ENCODE results near the gene ZNF598. TPM values are rescaled to one million over a fixed set of nuclear protein-coding genes. Genes with fewer than 3 reads are reported as not detected.

ZNF598 gene
- polyA plus RNA-seq, 2 of the 4 experiments (the other 2 are of a cell fraction), result 17.7 to 33.8 TPM

- TF ChIP-seq, protein P1, sequence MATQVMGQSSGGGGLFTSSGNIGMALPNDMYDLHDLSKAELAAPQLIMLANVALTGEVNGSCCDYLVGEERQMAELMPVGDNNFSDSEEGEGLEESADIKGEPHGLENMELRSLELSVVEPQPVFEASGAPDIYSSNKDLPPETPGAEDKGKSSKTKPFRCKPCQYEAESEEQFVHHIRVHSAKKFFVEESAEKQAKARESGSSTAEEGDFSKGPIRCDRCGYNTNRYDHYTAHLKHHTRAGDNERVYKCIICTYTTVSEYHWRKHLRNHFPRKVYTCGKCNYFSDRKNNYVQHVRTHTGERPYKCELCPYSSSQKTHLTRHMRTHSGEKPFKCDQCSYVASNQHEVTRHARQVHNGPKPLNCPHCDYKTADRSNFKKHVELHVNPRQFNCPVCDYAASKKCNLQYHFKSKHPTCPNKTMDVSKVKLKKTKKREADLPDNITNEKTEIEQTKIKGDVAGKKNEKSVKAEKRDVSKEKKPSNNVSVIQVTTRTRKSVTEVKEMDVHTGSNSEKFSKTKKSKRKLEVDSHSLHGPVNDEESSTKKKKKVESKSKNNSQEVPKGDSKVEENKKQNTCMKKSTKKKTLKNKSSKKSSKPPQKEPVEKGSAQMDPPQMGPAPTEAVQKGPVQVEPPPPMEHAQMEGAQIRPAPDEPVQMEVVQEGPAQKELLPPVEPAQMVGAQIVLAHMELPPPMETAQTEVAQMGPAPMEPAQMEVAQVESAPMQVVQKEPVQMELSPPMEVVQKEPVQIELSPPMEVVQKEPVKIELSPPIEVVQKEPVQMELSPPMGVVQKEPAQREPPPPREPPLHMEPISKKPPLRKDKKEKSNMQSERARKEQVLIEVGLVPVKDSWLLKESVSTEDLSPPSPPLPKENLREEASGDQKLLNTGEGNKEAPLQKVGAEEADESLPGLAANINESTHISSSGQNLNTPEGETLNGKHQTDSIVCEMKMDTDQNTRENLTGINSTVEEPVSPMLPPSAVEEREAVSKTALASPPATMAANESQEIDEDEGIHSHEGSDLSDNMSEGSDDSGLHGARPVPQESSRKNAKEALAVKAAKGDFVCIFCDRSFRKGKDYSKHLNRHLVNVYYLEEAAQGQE (IDR thresholded peaks at IDR 0.05), result no peak
- TF ChIP-seq MAX (IDR thresholded peaks at IDR 0.05), result peak; percentile 77
- TF ChIP-seq PBX3 (IDR thresholded peaks at IDR 0.05), result no peak
- no peak for TF ChIP-seq RCOR1 (IDR thresholded peaks at IDR 0.05; ENCODE audit: low read depth, low read length)
- TF ChIP-seq SREBF2 (IDR thresholded peaks at IDR 0.05), result no peak
- TF ChIP-seq NR3C1 (IDR thresholded peaks at IDR 0.05), result no peak
- TF ChIP-seq FOXS1 (CRISPR knock-in tag; IDR thresholded peaks at IDR 0.05), result no peak
- TF ChIP-seq KDM5A (IDR thresholded peaks at IDR 0.05), result no peak
- peak in 1 of 2 experiments; percentile 47; a peak in 1 of 5 replicates for TF ChIP-seq JUN (IDR thresholded peaks at IDR 0.05)
- TF ChIP-seq, protein P2, sequence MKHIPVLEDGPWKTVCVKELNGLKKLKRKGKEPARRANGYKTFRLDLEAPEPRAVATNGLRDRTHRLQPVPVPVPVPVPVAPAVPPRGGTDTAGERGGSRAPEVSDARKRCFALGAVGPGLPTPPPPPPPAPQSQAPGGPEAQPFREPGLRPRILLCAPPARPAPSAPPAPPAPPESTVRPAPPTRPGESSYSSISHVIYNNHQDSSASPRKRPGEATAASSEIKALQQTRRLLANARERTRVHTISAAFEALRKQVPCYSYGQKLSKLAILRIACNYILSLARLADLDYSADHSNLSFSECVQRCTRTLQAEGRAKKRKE (CRISPR knock-in tag; IDR thresholded peaks at IDR 0.05; ENCODE audit: low read depth), result 0 out of 2 replicates have a peak, but pooled peaks have one; percentile 39
- TF ChIP-seq RAD21 (conservative IDR thresholded peaks at IDR 0.05 in 1 of 2, IDR thresholded peaks at IDR 0.05 in 1 of 2), result peak; percentile 52 to 64
- no peak for TF ChIP-seq POLR2A (IDR thresholded peaks at IDR 0.05; ENCODE audit: low read length)
- TF ChIP-seq HOXA7 (CRISPR knock-in tag; IDR thresholded peaks at IDR 0.05), result no peak
- TF ChIP-seq CEBPB (IDR thresholded peaks at IDR 0.05), result no peak
- no peak for TF ChIP-seq EHF (CRISPR knock-in tag; IDR thresholded peaks at IDR 0.05)
- TF ChIP-seq MYC (IDR thresholded peaks at IDR 0.05; ENCODE audit: borderline replicate concordance, low read length), result peak; percentile 81
These were observed 5.6 kb downstream of the ZNF598 start (continued) for GRCh38 chr16:2003827-2004641.

GRCh38 chr16:2003231-2003826 lies 6.3 kb downstream of the ZNF598 start:
- WGBS (ENCODE audit: missing lambda C conversion rate), result 62% methylated on average over 5 of the region's 8 CpGs
- H3K4me1 ChIP-seq, result peaks cover 53% of the 10 kb centered on the region
- ATAC-seq (no peak), FAIRE-seq (no peak), DNase-seq (ENCODE audit: low read depth in 1 of 2, low spot score in 1 of 2) (no peak)
- H3K4me2 ChIP-seq, result peak overlapping the region; percentile 19; the same call in 1 of the 3 replicates
- no peaks in the 10 kb centered on the region for H3K9me3 ChIP-seq
- POLR2A ChIA-PET, result interaction anchor here (0.5 to 1.7 kb wide), 3 partner anchors 39 to 152 kb away, joined by 7 to 11 read pairs (median 11); partner anchors contain the start of genes RPS2 and TRAF7
- TF ChIP-seq RARB (CRISPR knock-in tag; IDR thresholded peaks at IDR 0.05) (no peak), SMC3 (IDR thresholded peaks at IDR 0.05) (no peak), GATA3 (IDR thresholded peaks at IDR 0.05; ENCODE audit: borderline replicate concordance) (no peak), ZFP36 (IDR thresholded peaks at IDR 0.05; ENCODE audit: borderline replicate concordance, partially characterized antibody) (no peak), BHLHE40 (IDR thresholded peaks at IDR 0.05; ENCODE audit: low read depth, low read length) (no peak), RAD21 (conservative IDR thresholded peaks at IDR 0.05 in 1 of 2, IDR thresholded peaks at IDR 0.05 in 1 of 2) (no peak), PBX3 (IDR thresholded peaks at IDR 0.05) (no peak), HOXA7 (CRISPR knock-in tag; IDR thresholded peaks at IDR 0.05) (no peak), RFX5 (IDR thresholded peaks at IDR 0.05) (no peak), HES2 (IDR thresholded peaks at IDR 0.05) (no peak), ELK1 (IDR thresholded peaks at IDR 0.05; ENCODE audit: low read depth, low read length) (no peak), ZC3H11A (IDR thresholded peaks at IDR 0.05) (no peak), TP53 (CRISPR knock-in tag; IDR thresholded peaks at IDR 0.05) (no peak), NR3C1 (IDR thresholded peaks at IDR 0.05) (no peak), MAFK (IDR thresholded peaks at IDR 0.05; ENCODE audit: partially characterized antibody) (no peak), CBX8 (IDR thresholded peaks at IDR 0.05) (no peak)
- CTCF ChIA-PET, result interaction anchor here (0.5 to 11.3 kb wide), 39 partner anchors 10 to 186 kb away, joined by 3 to 196 read pairs (median 7); partner anchors contain the start of genes GFER, NOXO1, NPW and NTHL1
- H3K4me3 ChIP-seq, result no peak overlapping the region
- peak overlapping the region in 1 of 2 experiments; percentile 71; a peak in 3 of 6 replicates for H3K27ac ChIP-seq
